HUDEP-2 (cell line): Measurements from ENCODE around the gene SIPA1L3.
"Not testable (repeated sequence)": the region's sequence is repeated elsewhere in the genome, so short reads cannot be mapped to it uniquely, and the experiment has no call there.

Experiments
- DNase-seq, 76 experiments: peaks; one replicate each; lab custom pipeline; 2025; ENCODE audit not compliant: unreplicated experiment in 76 of 76; lab: John Stamatoyannopoulos, UW

SIPA1L3 gene, protein sequence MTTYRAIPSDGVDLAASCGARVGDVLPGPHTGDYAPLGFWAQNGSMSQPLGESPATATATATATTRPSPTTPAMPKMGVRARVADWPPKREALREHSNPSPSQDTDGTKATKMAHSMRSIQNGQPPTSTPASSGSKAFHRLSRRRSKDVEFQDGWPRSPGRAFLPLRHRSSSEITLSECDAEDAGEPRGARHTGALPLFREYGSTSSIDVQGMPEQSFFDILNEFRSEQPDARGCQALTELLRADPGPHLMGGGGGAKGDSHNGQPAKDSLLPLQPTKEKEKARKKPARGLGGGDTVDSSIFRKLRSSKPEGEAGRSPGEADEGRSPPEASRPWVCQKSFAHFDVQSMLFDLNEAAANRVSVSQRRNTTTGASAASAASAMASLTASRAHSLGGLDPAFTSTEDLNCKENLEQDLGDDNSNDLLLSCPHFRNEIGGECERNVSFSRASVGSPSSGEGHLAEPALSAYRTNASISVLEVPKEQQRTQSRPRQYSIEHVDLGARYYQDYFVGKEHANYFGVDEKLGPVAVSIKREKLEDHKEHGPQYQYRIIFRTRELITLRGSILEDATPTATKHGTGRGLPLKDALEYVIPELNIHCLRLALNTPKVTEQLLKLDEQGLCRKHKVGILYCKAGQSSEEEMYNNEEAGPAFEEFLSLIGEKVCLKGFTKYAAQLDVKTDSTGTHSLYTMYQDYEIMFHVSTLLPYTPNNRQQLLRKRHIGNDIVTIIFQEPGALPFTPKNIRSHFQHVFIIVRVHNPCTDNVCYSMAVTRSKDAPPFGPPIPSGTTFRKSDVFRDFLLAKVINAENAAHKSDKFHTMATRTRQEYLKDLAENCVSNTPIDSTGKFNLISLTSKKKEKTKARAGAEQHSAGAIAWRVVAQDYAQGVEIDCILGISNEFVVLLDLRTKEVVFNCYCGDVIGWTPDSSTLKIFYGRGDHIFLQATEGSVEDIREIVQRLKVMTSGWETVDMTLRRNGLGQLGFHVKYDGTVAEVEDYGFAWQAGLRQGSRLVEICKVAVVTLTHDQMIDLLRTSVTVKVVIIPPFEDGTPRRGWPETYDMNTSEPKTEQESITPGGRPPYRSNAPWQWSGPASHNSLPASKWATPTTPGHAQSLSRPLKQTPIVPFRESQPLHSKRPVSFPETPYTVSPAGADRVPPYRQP (N-terminal part only)

DNA sequence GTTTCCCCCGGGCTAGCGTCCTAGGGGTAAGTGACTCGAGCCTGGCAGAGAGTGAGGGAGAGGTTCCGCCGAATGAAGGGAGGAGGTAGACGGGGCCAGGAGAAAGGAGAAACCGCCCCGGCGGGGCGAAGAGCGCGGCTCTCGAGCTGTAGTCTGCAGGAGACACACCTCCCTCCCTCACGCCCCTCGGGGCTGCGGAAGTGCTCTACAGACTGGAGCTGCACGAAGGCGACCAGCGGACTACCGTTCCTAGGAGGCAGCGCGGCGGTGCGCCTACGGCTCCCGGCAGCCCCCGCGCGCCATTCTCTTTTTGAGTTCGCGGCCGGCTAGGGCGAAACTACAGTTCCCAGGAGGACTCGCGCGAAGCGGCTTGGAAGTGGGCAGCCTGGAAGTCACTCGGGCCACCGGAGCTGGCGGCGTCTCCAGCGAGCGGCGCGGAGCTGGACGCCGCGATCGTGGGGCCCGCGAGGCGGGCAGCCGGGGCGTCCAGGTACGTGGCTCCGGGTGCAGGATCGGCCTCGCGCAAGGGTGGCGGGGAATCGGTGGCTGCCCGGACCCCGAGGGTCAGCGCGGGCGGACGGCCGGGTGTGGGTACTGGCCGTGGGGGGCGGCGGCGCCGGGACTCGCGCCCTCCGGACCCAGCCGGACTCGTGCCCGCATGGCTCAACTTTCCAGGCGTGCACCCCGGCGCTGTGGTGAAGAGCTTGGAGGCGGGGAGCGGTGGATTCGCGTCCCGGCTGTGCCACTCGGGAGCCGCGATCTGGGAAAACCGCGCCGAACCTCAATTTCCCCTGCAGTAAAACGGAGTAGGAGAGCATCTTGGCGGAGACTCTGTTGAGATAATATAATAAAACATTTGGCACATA, at the start of gene SIPA1L3:
Gene SIPA1L3 (plus strand): TSS at position 340 of the 866 bp plus-strand sequence. CDS start 174,358 bp downstream, outside the sequence.
- DNase-seq = peak in 75 of 76 experiments; percentile 63 to 98 (median 93)

DNA sequence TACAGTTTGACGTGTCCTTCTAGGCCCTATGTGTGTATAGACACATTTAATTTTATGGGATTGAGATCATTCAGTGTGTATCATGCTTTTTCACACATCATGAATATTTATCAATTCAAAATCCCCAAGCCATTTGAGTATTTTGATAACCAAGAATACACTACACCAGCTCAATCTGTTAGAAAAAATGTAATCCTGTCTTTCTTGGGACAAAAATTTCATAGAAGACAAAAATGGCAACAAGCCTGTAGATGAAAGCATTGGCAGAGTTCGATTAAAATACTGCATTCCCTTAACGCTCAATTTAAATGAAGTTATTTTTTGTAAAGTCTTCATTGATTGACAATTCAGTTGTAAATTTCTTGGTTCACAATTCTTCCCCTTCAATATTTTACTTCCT, 42.5 kb upstream of the SIPA1L3 start:
- DNase-seq = no peak

DNA sequence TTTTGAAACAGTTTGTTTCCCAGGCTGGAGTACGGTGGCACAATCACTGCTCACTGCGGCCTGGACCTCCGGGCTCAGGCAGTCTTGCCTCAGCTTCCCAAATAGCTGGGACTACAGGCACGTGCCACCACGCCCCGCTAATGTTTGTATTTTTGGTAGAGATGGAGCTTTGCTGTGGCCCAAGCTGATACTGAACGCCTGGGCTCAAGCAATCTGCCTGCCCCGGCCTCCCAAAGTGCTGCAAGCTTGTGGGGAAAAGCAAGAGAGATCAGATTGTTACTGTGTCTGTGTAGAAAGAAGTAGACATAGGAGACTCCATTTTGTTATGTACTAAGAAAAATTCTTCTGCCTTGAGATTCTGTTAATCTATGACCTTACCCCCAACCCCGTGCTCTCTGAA, 41.1 kb upstream of the SIPA1L3 start:
- DNase-seq = not testable (repeated sequence)

DNA sequence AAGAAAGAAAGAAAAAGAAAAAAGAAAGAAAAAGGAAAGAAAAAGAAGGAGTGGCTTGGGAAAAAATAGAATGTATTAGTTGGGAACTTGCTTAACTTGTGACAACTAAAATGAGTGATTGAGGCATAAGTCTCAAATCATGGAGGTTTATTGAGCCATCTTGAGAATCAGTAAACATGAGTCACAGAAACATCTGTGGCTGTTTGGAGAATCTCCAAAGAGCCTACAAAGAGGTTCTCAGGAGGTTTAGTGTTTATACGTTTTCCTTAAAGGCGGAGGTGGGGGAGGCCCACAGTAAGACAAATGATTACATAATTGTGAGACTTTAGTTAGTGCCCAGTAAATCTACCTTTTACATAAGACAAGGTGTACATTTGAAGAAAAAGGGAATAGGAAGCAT, 39.2 kb upstream of the SIPA1L3 start:
- no peak for DNase-seq

DNA sequence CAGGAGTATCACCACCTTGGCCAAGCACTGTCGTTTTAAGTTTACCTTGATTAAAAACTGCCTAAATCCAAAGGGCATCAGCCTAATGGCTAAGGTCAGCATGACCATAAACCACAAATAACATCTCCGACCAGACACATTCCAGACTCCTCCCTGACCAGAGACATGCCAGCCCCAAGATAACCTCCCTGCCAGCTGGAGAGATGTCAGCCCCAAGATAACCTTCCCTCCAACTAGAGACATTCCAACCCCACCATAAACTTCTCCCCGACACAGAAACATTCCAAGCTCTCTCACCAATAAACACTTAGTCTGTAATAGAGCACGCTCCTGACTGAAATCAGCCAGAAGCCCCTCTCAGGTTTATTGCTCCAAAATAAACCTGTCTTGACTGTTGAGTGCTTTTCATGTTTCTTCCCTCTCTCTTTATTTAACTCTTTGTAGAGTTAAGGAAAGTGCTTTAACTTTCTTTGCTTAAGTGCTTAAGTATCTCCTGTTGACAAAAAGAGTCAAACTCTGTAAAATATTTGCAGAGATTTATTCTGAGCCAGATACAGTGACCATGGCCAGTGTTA, 37.2 kb upstream of the SIPA1L3 start:
- no peak for DNase-seq

DNA sequence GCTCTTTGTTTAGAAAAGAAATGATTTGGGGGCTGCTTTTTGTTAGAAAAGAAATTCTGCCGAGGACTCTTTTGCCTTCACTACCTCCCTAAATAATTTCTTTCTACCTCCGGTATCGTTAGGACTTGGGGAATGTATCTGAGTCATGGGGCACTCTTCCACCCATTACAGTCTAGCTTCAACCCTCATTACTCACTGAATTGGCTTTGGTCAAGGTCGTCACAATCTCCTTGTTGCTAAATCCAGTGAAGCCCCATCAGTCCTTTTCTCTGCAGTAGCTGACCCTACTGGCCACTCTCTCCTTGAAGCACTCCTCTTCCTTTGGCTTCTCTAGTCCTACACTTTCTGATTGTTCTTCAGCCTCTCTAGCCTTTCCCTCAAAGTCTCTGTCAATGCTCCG, 34.6 kb upstream of the SIPA1L3 start:
- no peak for DNase-seq

DNA sequence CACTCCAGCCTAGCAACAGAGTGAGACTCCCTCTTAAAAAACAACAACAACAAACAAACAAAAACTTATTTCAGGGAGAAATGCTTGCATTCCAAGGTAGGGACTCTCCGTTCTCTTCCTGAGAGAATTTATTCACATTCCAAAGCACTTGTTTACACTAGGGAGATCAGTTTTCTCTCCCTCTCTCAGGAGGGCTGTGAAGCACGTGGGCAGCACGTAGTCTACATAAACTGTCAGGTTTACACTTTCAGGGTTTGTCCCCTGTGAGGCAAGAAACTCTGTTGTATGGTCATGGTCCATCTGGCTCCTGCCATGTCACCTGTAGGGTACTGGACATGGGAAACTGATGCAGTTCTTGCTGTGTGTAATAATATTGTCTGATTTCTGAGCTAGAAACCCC, 32.2 kb upstream of the SIPA1L3 start:
- DNase-seq = no peak

DNA sequence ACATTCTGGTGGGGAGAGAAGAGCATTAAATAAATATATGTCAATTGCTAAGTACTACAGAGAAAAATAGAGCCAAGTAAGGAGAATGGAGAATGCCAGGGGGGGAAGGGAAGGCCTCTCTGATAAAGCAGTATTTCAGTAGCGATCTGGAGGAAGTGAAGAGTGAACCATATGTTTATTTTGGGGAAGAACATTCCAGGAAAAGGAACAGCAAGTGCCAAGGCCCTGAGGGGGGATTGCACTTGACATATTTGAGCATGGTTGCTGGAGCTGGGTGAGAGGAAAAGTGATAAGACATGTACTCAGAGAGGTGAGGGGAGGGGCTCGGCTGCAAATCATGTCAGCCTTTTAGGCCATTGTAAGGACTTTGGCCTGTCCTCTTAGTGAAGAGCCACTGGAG, 31.0 kb upstream of the SIPA1L3 start:
- no peak for DNase-seq

DNA sequence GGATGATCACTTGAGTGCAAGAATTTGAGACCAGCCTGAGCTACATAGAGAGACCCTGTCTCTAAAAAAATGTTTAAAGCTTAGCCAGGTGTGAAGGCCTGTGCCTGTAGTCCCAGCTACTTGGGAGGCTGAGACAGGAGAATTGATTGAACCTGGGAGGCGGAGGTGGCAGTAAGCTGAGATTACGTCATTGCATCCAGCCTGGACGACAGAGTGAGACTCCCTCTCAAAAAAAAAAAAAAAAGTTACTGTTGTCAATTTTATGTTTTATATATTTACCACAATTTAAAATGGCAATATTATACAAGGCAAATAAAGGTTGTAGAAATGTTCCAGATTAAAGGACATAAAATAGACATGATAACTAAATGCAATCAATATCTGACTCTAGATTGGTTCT, 29.9 kb upstream of the SIPA1L3 start:
- no peak for DNase-seq

DNA sequence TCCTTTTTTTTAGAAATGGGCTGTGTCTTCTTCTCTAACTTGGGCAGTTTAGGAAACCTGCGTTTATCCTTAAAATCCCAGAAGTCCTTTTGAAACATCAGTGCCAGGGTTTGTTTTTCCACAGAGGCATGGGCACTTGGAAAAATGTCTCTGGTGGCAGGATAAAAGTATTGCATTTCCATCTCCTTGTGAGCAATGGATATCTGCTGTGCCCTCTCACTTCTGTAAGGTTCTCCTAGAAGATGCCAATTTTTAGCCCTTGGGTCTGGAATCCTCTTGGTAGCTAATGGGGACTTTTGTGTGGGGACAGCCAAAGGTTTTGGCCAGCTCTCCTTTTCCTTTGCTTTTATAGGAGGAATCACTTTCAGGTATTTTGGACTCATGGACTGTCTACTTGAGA, 21.6 kb upstream of the SIPA1L3 start:
- no peak for DNase-seq

DNA sequence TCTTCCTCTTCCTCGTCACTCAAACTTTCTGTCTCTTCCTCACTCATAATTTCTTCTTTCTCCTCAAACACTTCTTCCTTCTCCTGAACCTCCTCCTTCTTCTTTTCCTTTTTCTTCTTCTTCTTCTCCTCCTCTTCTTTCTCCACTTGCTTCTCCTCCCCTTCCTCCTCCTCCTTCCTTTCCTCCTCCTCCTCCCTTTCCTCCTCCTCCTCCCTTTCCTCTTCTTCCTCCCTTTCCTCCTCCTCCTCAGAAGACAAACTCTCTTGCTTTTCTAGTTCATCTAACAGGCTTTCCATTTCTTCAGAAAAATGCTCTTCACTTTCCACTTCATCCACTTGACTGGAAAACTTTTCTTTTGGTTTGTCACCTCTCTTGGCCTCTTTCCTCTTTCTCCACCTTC, 20.4 kb upstream of the SIPA1L3 start:
- no peak for DNase-seq

DNA sequence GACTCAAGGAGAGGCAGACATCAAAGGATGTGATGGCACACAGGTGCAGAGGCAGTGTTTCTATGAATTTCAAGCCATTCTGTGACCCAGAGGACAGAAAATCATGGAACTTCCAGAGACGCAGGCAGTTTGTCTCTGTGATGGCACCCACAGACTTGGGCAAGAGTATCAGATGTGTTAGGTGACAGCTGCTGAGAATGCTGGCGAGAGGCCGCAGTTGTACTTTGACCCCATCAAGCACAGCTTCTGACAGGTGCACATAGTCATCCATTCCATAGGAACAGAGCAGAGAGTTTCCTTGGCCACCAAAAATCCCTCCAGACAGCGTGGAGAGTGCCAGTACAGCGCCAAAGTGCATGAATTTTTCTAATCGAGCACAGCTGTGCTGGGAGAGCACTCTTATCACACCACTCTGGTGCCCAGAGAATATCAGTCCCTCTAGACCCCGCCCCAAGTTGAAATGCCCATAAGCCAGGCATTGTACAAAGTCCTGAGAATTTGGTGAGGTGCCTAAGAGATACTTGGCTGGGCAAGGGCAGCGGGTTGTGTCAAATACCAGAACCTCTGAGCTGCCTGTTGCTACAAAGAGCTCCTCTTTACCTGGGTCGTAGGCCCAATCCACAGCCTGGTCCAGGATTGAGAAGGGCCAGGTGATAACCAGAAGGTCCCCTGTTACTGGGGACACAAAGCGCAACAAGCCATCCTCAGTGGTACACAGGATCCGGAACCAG, 13.0 kb upstream of the SIPA1L3 start:
- peak in 1 of 76 experiments; percentile 7 for DNase-seq

DNA sequence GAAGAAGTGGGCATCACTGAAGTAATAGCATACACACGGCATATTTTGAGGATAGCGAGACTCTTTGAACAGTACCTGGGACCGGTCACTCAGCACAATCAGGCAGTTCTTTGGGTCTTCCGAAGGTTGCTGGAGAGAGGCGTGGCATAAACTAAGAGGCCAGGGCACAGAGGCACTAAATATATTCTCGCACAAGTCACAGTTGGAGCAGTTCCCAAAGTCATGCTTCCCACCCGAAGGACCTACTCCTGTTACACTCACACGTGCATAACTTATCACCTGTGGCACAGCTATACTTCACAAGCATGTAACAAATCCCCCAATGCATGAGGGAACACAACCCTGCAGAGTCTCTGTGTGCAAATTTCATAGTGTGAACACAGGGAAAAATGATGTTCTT, 10.8 kb upstream of the SIPA1L3 start:
- no peak for DNase-seq

DNA sequence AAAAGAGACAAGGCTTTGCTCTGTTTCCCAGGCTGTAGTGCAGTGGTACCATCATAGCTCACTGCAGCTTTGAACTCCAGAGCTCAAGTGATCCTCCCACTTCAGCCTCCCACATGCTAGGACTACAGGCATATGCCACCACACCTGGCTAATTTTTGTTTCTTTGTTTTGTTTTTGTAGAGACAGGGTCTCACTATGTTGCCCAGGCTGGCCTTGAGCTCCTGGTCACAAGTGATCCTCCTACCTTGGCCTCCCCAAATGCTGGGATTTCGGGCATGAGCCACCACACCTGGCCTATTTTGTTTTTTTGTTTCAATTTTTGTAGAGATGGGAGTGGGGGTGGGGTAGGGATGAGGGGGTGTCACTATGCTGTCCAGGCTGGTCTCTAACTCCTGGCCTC, 7.6 kb upstream of the SIPA1L3 start:
- DNase-seq = no peak

DNA sequence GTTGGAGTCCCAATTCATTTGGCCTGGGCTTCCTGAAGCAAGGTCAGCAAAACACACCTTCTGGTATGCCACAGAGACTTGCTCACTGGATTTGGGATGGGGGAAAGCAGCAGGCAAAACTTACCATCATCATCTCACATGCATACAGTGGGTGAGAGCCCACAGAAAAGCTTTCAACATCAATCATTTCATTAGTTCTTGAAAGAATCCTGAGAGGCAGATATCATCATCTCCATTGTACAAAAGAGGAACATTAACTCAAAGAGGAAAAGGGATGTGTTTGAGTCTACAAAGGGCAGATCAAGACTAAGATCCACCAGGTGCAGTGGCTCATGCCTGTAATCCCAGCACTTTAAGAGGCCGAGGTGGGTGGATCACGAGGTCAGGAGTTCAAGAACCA, 7.0 kb upstream of the SIPA1L3 start:
- DNase-seq = no peak

DNA sequence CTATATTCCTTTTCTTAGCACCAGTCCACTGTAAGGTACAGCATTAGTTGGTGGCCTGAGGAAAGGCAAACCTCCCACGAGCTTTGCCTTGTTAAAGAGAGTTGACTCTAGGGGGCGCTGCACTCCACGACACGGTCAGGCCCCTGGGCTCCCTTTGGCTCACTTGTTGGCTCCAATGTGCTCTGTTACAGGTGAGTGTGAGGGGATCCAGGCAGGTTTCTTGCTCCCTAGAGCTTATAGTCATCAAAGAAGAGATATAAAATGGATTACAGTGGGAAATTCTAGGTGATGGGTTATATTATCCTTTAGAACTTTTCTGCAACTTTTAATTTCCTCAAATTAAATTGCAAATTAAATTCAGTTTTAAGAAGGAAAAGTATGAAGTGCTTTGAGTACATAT, 4.3 kb upstream of the SIPA1L3 start:
- peak in 70 of 76 experiments; percentile 13 to 86 (median 66) for DNase-seq

DNA sequence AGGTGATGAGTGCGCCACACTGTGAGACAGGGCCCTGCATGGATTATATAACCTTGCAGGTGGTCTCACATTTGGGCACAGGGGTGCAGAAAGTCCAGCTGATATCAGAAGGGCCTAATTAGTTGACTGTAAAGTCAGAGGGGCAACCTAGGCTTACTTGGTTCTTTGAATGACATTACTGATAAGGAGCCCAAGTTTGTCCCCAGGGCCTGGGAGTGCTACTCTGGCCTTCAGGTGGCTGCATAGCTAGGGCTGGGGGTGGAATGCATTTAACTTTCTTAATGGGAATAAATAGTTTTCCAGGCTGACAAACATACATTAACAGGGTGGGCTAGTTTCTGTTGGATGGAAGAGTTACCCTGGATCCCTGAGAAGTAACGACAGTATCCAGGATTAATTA, 3.9 kb upstream of the SIPA1L3 start:
- no peak for DNase-seq

DNA sequence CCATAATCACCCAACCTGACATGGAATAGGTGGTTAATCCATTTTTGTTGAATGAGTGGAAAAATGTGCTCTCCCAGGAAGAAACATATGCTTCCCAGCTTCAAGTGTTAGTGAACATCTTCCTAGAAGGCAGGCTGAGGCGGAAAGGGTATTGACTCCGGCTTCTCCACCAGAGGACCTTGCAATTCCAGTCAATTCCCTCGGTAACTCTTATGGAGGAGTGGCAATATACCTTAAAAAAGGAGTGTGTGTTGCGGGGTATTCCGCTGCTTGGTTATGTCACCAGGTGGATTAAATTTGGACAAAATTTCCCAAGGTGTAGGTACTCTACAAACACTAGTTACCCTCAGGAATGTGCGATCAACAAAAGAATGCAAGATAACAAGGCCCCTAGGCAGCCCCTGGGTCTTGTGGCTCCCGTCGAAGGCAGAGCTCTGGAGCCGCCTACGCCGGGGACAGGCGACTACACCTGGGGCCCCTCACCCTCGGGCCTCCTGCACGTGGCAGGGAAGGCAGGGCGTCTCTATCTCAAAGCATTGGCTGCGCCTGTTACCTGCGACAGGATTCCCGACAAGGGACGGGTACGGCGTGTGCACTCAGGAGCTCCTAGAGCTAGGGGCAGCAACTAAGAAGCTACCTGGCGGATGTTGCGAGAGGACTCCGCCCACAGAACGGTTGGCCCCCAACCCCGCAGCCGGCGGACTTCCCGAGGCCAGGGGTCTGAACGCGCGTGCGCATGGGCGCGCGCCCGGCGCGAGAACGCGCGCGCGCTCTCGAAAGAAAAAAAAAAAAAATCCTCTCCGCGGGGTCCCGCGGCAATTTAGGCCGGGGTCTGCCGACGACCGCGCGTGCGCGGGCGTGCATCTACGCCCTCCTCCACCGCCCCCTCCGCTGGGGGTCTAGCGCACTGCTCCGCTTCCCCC, 801 bp upstream of the SIPA1L3 start, which contains the start of gene WDR87:
Gene WDR87 (minus strand): TSS at position 649 of the 923 bp plus-strand sequence. CDS start 8,355 bp downstream, outside the sequence.
- DNase-seq = peak in 9 of 76 experiments; percentile 4 to 41 (median 35)
